Measurements from ENCODE around the gene BCAM. TPM values are rescaled to one million over a fixed set of nuclear protein-coding genes. Genes with fewer than 3 reads are reported as not detected.
"Not testable (repeated sequence)": the region's sequence is repeated elsewhere in the genome, so short reads cannot be mapped to it uniquely, and the experiment has no call there.

The BCAM gene
- total RNA-seq, 2 experiments from 2014 or later, result not detected

GRCh38 chr19:44776402-44777096 lies 32.4 kb upstream of the BCAM start:
- peaks cover 4% of the 10 kb centered on the region for H3K4me1 Mint-ChIP-seq
- no peaks in the 10 kb centered on the region for H3K9me3 Mint-ChIP-seq
- H3K27me3 Mint-ChIP-seq, result peaks cover 6% of the 10 kb centered on the region
- no peaks in the 10 kb centered on the region for H3K36me3 Mint-ChIP-seq (ENCODE audit: low read depth)
- no peak overlapping the region for H3K4me3 Mint-ChIP-seq
- ChIA-PET POLR2A (no interaction called here), CTCF (no interaction called here)
- DNase-seq, result no peak
- no peak overlapping the region for H3K27ac Mint-ChIP-seq

- Mint-ChIP-seq H3K27me3 (peaks cover 6% of the 10 kb centered on the region), H3K27ac (no peak within 1 kb of the TSS), H3K36me3 (ENCODE audit: low read depth) (no peaks in the 10 kb centered on the region), H3K9me3 (no peaks in the 10 kb centered on the region), H3K4me1 (no peaks in the 10 kb centered on the region), H3K4me3 (no peak within 1 kb of the TSS)
- CTCF ChIA-PET, result interaction anchor here (1.4 kb wide), 1 partner anchor 54 kb away, joined by 3 read pairs; no protein-coding TSS in a partner anchor
- no peak for DNase-seq
- POLR2A ChIA-PET, result no interaction called here
These were observed 31.1 kb upstream of the BCAM start, which contains the start of gene CBLC for GRCh38 chr19:44777715-44778347. TSS of gene CBLC (plus strand) at chr19:44777890. CDS start at chr19:44777932, 42 bp downstream.

GRCh38 chr19:44779150-44779549 lies 29.8 kb upstream of the BCAM start:
- POLR2A ChIA-PET, result no interaction called here
- no peak overlapping the region for H3K4me3 Mint-ChIP-seq
- H3K4me1 Mint-ChIP-seq, result peaks cover under 1% of the 10 kb centered on the region
- H3K9me3 Mint-ChIP-seq, result no peaks in the 10 kb centered on the region
- H3K27me3 Mint-ChIP-seq, result no peaks in the 10 kb centered on the region
- no peaks in the 10 kb centered on the region for H3K36me3 Mint-ChIP-seq (ENCODE audit: low read depth)
- no peak overlapping the region for H3K27ac Mint-ChIP-seq
- no peak for DNase-seq
- CTCF ChIA-PET, result interaction anchor here (0.6 to 2.6 kb wide), 4 partner anchors 8 to 55 kb away, joined by 3 to 19 read pairs (median 4); no protein-coding TSS in a partner anchor

GRCh38 chr19:44781694-44782093 lies 27.2 kb upstream of the BCAM start:
- H3K4me3 Mint-ChIP-seq, result not testable (repeated sequence)
- CTCF ChIA-PET, result interaction anchor here (0.8 to 3.5 kb wide), 3 partner anchors 10 to 59 kb away, joined by 3 to 25 read pairs (median 4); no protein-coding TSS in a partner anchor

GRCh38 chr19:44782729-44783128 lies 26.2 kb upstream of the BCAM start:
- DNase-seq, result no peak
- ChIA-PET POLR2A (no interaction called here), CTCF (interaction anchor here (1.1 to 3.5 kb wide), 4 partner anchors 11 to 94 kb away, joined by 3 to 25 read pairs (median 7); no protein-coding TSS in a partner anchor)
- Mint-ChIP-seq H3K9me3 (no peaks in the 10 kb centered on the region), H3K36me3 (ENCODE audit: low read depth) (no peaks in the 10 kb centered on the region), H3K27ac (no peak overlapping the region), H3K4me1 (peaks cover 5% of the 10 kb centered on the region), H3K27me3 (no peaks in the 10 kb centered on the region), H3K4me3 (no peak overlapping the region)

More at GRCh38 chr19:44781694-44782093, 27.2 kb upstream of the BCAM start:
- H3K27ac Mint-ChIP-seq; H3K27me3 Mint-ChIP-seq; POLR2A ChIA-PET; DNase-seq; H3K36me3 Mint-ChIP-seq (ENCODE audit: low read depth); H3K9me3 Mint-ChIP-seq; H3K4me1 Mint-ChIP-seq: not testable (repeated sequence)

- no peak overlapping the region for H3K4me3 Mint-ChIP-seq
- no peak for DNase-seq
- no peaks in the 10 kb centered on the region for H3K27me3 Mint-ChIP-seq
- peaks cover 5% of the 10 kb centered on the region for H3K4me1 Mint-ChIP-seq
- H3K27ac Mint-ChIP-seq, result no peak overlapping the region
- no peaks in the 10 kb centered on the region for H3K9me3 Mint-ChIP-seq
- H3K36me3 Mint-ChIP-seq (ENCODE audit: low read depth), result no peaks in the 10 kb centered on the region
- ChIA-PET POLR2A (interaction anchor here (0.6 kb wide), 1 partner anchor 80 kb away, joined by 3 read pairs; no protein-coding TSS in a partner anchor), CTCF (interaction anchor here (0.8 to 3.5 kb wide), 12 partner anchors 12 to 120 kb away, joined by 3 to 25 read pairs (median 4); no protein-coding TSS in a partner anchor)
These were observed 25.4 kb upstream of the BCAM start for GRCh38 chr19:44783545-44783944.

GRCh38 chr19:44785271-44785670 lies 23.6 kb upstream of the BCAM start:
- Mint-ChIP-seq H3K27me3 (no peaks in the 10 kb centered on the region), H3K4me3 (no peak overlapping the region), H3K9me3 (no peaks in the 10 kb centered on the region), H3K36me3 (ENCODE audit: low read depth) (no peaks in the 10 kb centered on the region), H3K4me1 (peaks cover 5% of the 10 kb centered on the region), H3K27ac (no peak overlapping the region)
- CTCF ChIA-PET, result interaction anchor here (0.9 to 3.5 kb wide), 5 partner anchors 8 to 63 kb away, joined by 3 to 25 read pairs (median 4); no protein-coding TSS in a partner anchor
- POLR2A ChIA-PET, result no interaction called here
- no peak for DNase-seq

- POLR2A ChIA-PET, result no interaction called here
- Mint-ChIP-seq H3K9me3 (no peaks in the 10 kb centered on the region), H3K4me3 (no peak overlapping the region), H3K4me1 (peaks cover 5% of the 10 kb centered on the region), H3K36me3 (ENCODE audit: low read depth) (no peaks in the 10 kb centered on the region), H3K27me3 (no peaks in the 10 kb centered on the region), H3K27ac (no peak overlapping the region)
- CTCF ChIA-PET, result interaction anchor here (1.1 to 2.6 kb wide), 3 partner anchors 11 to 62 kb away, joined by 4 to 9 read pairs (median 5); no protein-coding TSS in a partner anchor
- no peak for DNase-seq
These were observed 22.9 kb upstream of the BCAM start for GRCh38 chr19:44785993-44786392.

GRCh38 chr19:44788971-44789370 lies 19.9 kb upstream of the BCAM start:
- no peaks in the 10 kb centered on the region for H3K27me3 Mint-ChIP-seq
- no peak overlapping the region for H3K27ac Mint-ChIP-seq
- ChIA-PET CTCF (interaction anchor here (0.9 to 2.0 kb wide), 3 partner anchors 8 to 65 kb away, joined by 3 to 6 read pairs (median 5); no protein-coding TSS in a partner anchor), POLR2A (no interaction called here)
- no peak for DNase-seq
- H3K36me3 Mint-ChIP-seq (ENCODE audit: low read depth), result no peaks in the 10 kb centered on the region
- no peaks in the 10 kb centered on the region for H3K9me3 Mint-ChIP-seq
- H3K4me1 Mint-ChIP-seq, result peaks cover 5% of the 10 kb centered on the region
- H3K4me3 Mint-ChIP-seq, result no peak overlapping the region

GRCh38 chr19:44789943-44790483 lies 18.9 kb upstream of the BCAM start:
- POLR2A ChIA-PET, result no interaction called here
- no peaks in the 10 kb centered on the region for H3K27me3 Mint-ChIP-seq
- DNase-seq, result no peak
- no peaks in the 10 kb centered on the region for H3K36me3 Mint-ChIP-seq (ENCODE audit: low read depth)
- H3K4me3 Mint-ChIP-seq, result no peak overlapping the region
- H3K9me3 Mint-ChIP-seq, result no peaks in the 10 kb centered on the region
- CTCF ChIA-PET, result interaction anchor here (0.9 to 2.0 kb wide), 2 partner anchors 10 to 19 kb away, joined by 3 to 6 read pairs; no protein-coding TSS in a partner anchor
- no peak overlapping the region for H3K27ac Mint-ChIP-seq
- no peaks in the 10 kb centered on the region for H3K4me1 Mint-ChIP-seq

- Mint-ChIP-seq H3K27ac (no peak overlapping the region), H3K4me3 (no peak overlapping the region), H3K36me3 (ENCODE audit: low read depth) (no peaks in the 10 kb centered on the region), H3K9me3 (no peaks in the 10 kb centered on the region), H3K4me1 (peaks cover 17% of the 10 kb centered on the region), H3K27me3 (no peaks in the 10 kb centered on the region)
- no peak for DNase-seq
- CTCF ChIA-PET, result interaction anchor here (1.5 kb wide), 1 partner anchor 68 kb away, joined by 5 read pairs; no protein-coding TSS in a partner anchor
- POLR2A ChIA-PET, result no interaction called here
These were observed 16.6 kb upstream of the BCAM start for GRCh38 chr19:44792281-44792680.

GRCh38 chr19:44794610-44795009 lies 14.3 kb upstream of the BCAM start:
- CTCF ChIA-PET, result interaction anchor here (0.8 to 2.4 kb wide), 2 partner anchors 24 to 71 kb away, joined by 3 to 7 read pairs; no protein-coding TSS in a partner anchor
- POLR2A ChIA-PET, result no interaction called here
- no peaks in the 10 kb centered on the region for H3K36me3 Mint-ChIP-seq (ENCODE audit: low read depth)
- H3K27me3 Mint-ChIP-seq, result no peaks in the 10 kb centered on the region
- DNase-seq, result no peak
- H3K27ac Mint-ChIP-seq, result peak overlapping the region; percentile 25
- H3K9me3 Mint-ChIP-seq, result no peaks in the 10 kb centered on the region
- H3K4me1 Mint-ChIP-seq, result peaks cover 21% of the 10 kb centered on the region
- H3K4me3 Mint-ChIP-seq, result no peak overlapping the region
